COLO829 (cell line): Measurements from ENCODE around the gene STK32B.
A peak's percentile ranks its signal among the peaks of the same experiment; 100 is the strongest.

Source experiments
- DNase-seq: peaks from one replicate; pipeline ENCODE4 v3.0.0; 2012; ENCODE audit warnings: low spot score

The STK32B gene

GRCh38 chr4:5125321-5125720, 74.0 kb downstream of the STK32B start:
- DNase-seq, result no peak

- DNase-seq, result no peak
These were observed 75.0 kb downstream of the STK32B start for GRCh38 chr4:5126231-5126630.

DNA sequence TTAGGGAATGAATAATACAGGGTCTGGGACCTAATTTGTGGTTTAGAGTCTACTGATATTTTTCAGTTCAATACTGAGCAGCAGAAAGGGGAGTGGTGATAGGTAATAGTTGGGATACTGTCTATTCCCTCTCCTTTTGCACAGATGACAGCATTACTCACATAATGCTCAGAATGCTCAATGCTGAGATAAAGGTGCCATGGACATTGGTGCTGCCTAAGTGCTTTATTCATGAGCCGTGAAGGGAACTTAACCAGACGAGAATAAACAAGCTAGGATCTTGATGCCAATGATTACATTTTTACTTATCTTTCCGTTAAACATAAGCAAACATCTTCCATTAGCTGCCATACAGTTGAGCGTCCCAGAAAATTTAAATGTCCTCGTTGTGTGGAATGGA, 75.6 kb downstream of the STK32B start:
- no peak for DNase-seq

GRCh38 chr4:5127556-5127955, 76.3 kb downstream of the STK32B start:
- DNase-seq, result no peak

GRCh38 chr4:5128569-5128968, 77.3 kb downstream of the STK32B start:
- no peak for DNase-seq

- no peak for DNase-seq
These were observed 81.9 kb downstream of the STK32B start for GRCh38 chr4:5133201-5133600.

DNA sequence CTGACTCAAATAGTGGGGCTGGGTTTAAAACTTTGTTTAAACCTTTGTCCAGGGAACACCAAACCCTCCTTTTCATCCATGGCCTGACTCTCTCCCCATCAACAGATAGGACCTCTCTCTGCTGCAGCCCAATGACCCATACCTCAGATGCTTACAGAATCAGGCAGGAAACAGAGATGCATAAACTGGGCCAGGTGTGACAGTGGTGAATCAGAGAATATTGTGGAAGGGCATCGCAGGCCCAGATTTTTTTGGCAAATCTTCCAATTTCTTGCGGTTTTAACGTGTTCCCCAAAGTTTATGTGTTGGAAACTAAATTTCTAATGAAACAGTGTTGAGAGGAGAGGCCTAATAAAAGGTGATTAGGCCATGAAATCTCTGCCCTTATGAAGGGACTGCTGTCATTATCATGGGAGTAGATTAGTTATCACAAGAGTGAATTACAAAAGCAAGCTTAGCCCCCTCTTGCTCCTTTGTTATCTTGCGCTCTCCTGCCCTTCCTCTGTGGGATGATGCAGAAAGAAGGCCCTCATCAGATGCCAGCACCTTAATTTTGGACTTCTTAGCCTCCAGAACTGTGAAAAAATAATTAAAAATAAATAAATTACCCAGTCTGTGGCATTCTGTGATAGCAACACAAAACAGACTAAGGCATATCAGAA, 82.8 kb downstream of the STK32B start:
- DNase-seq, result no peak

- DNase-seq, result no peak
These were observed 83.3 kb downstream of the STK32B start for GRCh38 chr4:5134620-5135019.

DNA sequence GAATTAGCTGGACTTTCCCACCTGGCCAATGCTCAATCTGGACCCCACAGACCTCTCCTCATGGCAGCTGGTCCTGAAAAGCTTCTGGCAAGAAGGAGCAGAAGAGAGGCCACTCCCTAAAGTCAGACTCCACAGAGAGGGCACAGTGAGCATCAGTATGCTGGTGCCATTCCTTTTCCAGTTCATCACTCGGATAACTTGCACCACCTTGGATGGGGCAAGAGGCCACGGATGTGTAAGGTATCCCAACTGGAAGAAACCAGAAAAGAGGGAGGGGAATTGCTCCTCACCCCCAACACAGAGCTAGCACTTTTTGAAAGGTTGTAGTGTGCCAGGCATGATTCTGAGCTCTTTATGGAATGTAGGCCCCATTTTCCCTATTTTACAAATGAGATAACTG, 85.9 kb downstream of the STK32B start:
- DNase-seq, result no peak

- peak; percentile 25 for DNase-seq
These were observed 86.6 kb downstream of the STK32B start for GRCh38 chr4:5137927-5138326.

- no peak for DNase-seq
These were observed 87.1 kb downstream of the STK32B start for GRCh38 chr4:5138389-5138788.

DNA sequence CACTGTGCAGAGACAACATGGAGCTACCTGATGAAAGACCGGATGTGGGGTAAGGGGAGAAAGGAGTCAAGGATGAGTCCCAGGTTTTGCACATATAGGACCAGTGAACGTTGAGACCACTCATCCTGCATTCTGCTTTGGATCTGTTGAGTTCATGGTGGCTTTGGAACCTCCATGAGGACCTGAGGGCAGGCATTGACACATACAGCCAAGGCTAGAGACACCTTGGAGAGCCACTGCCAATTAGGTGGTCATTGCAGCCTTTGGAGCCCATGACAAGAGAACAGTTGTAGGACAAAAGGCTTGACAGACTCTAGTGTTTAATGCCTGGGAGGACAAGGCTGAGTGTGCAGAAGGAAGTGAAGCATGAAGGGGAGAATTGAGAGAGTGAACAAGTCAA, 87.9 kb downstream of the STK32B start:
- DNase-seq, result no peak

- no peak for DNase-seq
These were observed 90.5 kb downstream of the STK32B start for GRCh38 chr4:5141802-5142201.

GRCh38 chr4:5142726-5143125, 91.4 kb downstream of the STK32B start:
- no peak for DNase-seq

GRCh38 chr4:5143306-5143861, 92.1 kb downstream of the STK32B start:
- no peak for DNase-seq

DNA sequence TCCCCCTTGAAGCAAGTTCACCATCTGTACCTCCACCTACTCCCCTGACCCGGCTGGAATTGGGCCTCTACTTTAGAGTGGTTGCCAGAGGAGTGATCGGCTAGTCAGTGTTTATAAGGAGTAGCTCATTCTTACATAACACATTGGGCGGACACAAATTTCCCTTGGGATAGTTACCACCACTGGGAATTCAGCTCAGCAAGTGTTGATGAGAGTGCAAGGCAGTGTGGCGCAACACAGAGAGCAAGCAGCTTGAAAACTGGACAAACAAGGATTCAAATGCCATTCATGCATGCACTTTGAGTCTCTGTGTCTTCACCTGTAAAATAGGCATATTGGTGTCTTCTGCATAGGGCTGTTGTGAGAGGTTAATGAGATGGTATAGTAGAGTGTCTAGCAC, 92.7 kb downstream of the STK32B start:
- no peak for DNase-seq

DNA sequence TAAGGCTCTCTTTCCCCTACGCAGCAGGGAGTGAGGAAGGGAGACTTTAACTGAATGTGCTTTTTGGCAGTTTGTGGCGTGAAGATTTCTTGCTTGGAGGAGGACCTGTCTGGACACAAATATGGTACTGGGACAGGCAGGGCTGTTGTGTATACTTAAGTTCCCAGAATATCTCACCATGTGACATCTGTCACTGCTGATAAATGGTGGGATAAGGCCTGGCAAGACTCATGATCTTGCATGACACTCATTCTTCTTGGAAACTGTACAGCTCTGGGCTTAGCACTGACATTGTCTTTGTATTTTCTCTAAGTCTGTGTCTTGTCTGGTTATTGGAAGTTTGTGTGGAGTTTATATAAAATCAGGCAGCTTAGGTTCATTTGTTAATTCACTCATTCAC, 93.1 kb downstream of the STK32B start:
- DNase-seq, result no peak

DNA sequence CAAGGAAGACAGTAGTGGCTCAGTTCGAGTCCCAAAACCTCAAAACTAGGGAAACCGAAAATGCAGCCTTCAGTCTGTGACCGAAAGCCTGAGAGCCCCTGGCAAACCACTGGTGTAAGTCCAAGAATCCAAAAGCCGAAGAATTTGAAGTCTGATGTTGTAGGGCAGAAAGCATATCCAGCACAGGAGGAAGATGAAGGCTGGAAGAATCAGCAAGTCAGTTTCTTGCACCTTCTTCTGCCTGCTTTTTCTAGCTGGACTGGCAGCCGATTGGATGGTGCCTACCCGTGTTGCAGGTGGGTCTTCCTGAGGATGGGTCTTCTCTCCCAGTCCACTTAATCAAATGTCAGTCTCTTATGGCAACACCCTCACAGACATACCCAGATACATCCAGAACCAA, 95.0 kb downstream of the STK32B start:
- no peak for DNase-seq

DNA sequence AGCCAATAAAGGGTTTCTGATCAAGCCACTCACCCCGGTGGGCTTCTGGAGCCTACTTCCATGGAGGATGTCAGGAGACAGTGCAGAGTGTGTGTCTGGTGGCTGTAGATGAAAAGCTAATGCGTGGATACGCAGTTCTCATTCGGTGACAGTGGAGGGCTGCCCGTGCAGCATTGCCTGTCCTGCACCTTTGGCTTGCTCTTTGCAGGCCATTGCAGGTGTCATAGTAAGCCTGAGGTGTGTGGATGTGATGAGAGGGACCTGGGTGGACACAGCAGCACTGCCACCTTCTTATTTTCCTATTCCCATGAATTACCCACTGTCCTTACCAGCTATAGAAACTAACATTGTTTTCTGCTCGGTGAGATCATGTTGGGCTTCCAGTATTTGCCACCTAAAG, 101.2 kb downstream of the STK32B start:
- DNase-seq, result no peak

- DNase-seq, result no peak
These were observed 105.4 kb downstream of the STK32B start for GRCh38 chr4:5156682-5157081.

DNA sequence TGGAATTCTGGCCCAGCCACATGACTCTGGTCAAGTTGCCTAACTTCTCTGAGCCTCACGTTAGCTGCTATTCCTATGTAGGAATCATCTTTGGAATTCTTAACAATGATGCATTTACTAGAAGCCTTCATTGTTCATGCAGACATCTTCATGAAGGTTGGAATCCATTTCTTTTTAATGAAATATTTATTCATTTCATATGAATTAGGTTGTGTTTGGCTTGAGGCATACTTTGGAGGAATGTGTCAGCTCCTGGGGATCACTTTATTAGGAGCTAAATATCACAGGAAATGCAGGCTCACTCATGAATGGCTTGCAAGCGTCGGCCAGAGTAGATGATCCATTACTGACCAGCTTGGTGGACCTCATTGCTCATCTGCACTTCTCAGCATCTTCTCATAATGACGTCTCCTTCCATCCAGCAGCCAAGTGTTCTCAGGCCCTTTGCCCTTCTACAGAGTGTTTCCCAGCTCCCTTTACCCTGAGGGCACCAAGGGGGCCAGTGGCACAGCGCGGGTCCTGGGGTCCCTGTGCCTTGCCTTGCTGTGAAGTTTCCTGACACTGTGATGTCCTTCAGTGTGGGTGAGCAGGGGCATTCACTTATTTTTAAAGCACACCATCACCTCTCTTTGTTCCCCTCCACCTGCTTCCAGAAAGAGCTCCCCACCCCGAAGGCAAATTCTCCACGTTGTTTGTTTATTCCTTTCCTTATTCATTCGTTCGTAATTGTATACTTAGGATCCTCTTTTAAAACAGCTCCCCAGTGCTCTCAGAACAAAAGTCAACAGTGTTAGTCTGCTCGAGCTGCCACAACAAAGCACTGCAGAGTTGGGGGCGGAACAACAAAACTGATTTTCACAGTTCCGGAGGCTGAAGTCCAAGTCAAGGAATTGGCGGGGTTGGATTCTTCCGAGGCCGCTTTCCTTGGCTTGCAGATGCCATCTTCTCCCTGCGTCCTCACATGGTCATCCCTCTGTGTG, 106.8 kb downstream of the STK32B start:
- DNase-seq, result no peak

DNA sequence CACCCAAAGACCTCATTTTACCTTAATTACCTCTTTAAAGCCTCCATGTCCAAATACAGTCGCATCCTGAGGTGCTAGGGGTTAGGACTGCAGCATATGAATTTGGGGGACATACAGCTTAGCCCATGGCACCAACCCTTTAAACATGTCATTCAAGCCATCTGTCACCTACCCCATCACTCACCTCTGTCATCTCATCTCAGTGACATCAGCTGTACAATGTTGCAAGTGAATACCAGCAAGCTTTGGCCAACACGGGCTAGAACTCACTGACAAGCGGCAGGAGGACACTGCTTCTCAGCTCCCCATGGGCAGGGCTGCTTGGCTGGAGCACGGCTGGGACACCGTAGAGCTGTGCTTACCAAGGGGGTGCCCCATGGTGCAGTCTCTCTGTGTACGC, 107.5 kb downstream of the STK32B start:
- DNase-seq, result no peak

DNA sequence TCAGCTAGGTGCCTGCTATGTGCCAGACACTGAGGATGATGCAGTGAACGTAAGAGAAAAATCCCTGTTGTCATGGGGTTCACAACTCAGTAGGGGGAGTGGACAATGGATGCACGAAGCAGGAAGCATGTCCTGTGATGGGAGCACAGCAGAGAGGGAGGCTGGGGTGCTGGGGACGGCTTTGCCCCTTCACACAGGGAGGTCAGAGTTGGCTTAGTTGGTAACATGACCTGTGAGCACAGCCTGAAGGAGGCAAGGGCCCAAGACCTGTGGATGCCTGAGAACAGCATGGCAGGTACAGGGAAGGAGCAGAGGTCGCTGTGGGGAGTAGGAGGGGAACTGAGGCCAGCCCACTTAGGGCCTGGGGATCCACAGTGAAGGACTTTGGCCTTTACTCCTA, 109.4 kb downstream of the STK32B start:
- DNase-seq, result no peak
